Stimulated activated CD8-positive, alpha-beta memory T cell treated with anti-CD3 and anti-CD28 coated beads, Interleukin-7, amount 100 ng/mL, for 1 hour (primary cell): Measurements from ENCODE around the gene CHP2.
A peak's percentile ranks its signal among the peaks of the same experiment; 100 is the strongest.
"Not testable (repeated sequence)": the region's sequence is repeated elsewhere in the genome, so short reads cannot be mapped to it uniquely, and the experiment has no call there.

ENCODE experiments used
- DNase-seq, 2 donors: peaks; one replicate each; pipeline ENCODE4 v3.0.0-alpha.2; 2020; ENCODE audit warnings: low read depth in 2 of 2

Gene CHP2

GRCh38 chr16:23745263-23745662 is 9.6 kb upstream of the CHP2 start:
- no peak for DNase-seq

GRCh38 chr16:23748630-23749029 is 6.2 kb upstream of the CHP2 start:
- DNase-seq, result no peak

GRCh38 chr16:23751053-23751452 is 3.8 kb upstream of the CHP2 start:
- not testable (repeated sequence) for DNase-seq

DNA sequence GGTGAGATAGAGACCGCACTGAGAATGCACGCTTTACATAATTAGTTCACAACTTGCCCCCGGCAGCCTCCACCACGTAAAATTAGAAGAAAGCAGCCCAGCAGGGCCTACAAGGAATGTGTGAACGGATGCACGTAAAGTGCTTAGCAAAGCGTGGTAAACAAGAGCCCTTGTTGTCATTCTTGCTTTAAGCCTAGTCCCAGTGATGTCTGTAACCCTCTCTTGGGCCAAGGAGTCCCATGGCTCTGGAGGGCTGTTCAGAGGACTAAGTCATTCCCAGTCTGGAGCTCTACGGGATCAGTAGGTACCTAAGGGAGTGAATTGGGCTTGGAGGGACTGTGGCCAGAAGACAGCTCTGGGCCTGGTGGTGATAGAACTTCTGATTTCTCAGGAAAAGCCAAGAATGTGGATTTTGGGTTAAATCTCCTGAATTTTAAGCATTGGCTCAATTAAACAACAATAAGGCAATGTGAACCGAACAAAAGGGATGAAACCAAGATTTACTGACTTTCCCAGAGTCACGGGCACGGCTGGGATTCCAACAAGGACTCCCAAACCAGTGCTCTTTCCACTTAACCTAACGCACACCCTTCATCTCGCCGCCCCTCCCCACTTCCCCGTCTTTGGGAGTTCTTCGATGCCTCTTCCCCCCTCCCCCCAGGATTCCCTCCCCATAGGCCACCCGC is 775 bp upstream of the CHP2 start:
- no peak for DNase-seq

DNA sequence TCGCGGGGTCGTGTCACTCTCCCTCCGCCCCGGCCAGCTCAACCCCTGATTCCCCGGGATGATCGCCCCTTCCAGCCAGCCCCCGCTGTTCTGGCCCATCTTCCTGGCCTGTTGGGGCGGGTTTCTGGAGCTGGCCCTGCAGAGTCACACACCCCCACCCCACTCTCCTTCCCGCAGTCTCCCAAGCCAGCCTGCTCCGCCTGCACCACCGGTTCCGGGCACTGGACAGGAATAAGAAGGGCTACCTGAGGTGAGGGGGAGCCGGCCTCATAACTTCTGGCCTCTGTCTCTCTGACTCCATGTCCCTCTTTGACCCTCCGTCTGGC is 621 bp downstream of the CHP2 start:
- DNase-seq, result no peak

GRCh38 chr16:23757116-23757515 is 2.3 kb downstream of the CHP2 start:
- no peak for DNase-seq

DNA sequence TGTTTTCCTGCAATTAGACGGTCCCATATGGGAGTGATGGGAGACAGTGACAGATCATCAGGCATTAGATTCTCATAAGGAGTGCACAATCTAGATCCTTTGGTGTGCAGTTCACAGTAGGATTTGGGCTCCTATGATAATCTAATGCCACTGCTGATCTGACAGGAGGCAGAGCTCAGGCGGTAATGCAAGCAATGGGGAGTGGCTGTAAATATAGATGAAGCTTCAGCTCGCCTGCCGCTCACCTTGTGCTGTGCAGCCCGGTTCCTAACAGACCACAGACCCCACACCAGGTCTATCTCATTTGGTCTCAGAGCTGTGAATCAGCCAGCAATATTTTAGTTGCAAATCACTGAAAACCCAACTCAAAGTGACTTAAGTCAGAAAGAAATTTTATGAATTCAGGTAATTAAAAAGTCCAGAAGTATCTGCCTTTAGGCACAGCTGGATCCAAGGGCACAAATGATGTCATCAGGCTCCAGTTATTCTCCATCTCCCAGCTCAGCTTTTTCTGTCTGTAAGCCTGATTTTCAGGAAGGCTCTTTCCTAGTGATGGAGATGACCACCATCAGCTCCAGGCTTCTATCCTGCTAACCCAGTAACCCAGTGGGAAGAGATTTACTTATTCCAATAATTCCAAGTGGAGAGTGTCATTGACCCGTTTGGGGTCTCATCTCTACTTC is 3.3 kb downstream of the CHP2 start:
- no peak for DNase-seq

- no peak for DNase-seq
Observed at GRCh38 chr16:23765933-23766332, 11.1 kb downstream of the CHP2 start.

DNA sequence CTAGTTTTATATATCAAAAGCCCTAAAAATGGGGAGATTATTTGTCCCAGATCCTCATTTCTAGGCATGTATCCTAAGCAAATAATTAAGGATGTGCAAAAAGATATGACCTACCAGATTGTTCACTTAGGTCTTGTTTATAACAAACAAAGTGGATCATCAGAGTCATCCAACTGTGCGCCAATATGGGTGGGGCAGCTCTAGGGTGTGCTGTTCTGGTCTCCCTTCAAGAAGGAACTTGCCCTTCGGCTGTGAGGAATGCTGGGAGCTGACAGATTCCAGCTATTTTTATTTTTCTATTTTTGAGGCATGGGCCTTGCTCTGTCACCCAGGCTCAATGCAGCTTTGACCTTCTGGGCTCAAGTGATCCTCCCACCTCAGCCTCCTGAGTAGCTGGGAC is 13.8 kb downstream of the CHP2 start:
- DNase-seq, result no peak

DNA sequence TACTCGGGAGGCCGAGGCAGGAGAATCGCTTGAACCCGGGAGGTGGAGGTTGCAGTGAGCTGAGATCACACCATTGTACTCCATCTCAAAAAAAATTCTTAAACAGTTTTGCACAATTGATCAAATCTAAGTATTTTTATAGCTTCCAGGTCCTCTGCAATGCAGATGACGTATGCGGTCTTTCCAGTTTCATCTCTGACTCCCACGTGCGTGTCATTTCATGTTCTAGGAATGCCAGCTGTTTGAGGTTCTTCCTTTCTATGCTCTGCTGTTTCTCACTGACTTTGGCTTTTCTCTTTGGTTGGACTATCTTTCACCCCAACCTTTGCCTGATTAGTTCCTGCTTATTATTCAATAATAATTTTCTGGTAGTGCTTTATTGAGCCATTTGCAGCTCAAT is 16.2 kb downstream of the CHP2 start:
- DNase-seq, result no peak

DNA sequence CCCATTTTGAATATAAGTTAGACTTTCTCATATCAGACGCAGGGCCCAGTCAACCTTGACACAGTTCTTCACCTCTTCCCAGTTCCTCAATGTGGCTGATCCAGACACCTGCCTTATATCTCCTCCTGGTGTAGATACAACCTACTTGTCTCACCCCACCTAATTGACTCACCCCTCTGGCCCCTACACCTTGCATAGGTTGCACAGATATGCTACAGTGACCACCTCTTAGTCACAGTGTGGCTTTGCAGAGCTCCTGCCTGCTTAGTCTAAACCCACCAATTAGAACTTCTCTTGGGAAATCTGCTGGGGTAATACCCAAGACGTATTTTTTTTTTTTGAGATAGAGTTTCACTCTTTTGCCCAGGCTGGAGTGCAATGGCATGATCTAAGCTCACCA is 16.8 kb downstream of the CHP2 start:
- DNase-seq, result no peak

GRCh38 chr16:23773339-23773738 is 18.5 kb downstream of the CHP2 start:
- DNase-seq, result no peak

DNA sequence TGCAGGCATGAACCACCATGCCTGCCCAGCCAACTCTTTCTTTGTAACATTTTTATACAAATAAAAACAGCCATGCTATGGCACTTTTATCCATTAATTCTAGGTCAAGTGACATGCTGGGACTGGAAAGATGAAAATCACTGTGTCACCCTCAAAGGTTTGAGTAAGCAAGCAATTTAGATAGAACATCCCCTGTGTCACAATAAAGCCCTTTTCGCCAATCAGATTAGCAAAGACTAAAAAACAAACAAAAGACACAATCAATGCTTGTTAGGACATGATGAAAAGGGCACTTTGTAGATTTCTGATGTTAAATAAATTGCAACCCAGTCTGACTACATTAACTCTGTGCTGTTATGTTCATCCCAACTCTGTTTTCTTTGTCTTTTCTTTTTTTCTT is 26.4 kb downstream of the CHP2 start:
- DNase-seq, result no peak

- DNase-seq, result no peak
Observed at GRCh38 chr16:23784811-23785447, 30.1 kb downstream of the CHP2 start.

- DNase-seq, result no peak
Observed at GRCh38 chr16:23785842-23786241, 31.0 kb downstream of the CHP2 start.

DNA sequence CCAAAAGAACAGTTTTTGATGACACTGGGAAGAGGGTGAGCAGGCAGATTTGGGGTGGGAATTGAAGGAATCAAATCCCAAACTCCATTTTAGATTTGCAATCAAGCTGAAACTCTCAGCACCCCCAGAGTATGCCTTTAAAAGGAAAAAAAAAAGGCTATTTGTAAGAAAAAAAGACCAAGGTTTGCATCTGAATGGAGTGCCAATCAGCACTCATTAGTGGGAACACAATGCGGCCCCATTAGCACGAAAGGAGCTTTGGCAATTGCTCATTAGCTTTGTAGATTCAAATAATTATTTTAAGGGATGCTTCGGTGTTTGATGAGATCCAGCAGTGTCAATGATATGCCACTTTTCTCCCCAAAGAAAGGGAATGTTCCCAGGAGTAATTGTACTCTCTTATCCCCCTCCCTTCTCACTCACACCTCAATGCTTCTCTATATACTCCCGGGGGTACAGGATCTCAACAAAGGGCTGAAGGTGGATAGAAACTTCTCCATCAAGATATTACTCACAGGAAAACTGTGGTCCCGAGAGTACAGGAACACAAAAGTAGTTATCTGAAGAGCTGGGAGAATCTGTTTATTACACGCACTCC is 32.2 kb downstream of the CHP2 start:
- DNase-seq, result no peak

GRCh38 chr16:23788685-23789084 is 33.9 kb downstream of the CHP2 start:
- no peak for DNase-seq

- DNase-seq, result no peak
Observed at GRCh38 chr16:23795378-23795777, 40.6 kb downstream of the CHP2 start.

- DNase-seq, result no peak
Observed at GRCh38 chr16:23796941-23797340, 42.1 kb downstream of the CHP2 start.

- peak; percentile 57 to 73 for DNase-seq
Observed at GRCh38 chr16:23801378-23801777, 46.6 kb downstream of the CHP2 start.

DNA sequence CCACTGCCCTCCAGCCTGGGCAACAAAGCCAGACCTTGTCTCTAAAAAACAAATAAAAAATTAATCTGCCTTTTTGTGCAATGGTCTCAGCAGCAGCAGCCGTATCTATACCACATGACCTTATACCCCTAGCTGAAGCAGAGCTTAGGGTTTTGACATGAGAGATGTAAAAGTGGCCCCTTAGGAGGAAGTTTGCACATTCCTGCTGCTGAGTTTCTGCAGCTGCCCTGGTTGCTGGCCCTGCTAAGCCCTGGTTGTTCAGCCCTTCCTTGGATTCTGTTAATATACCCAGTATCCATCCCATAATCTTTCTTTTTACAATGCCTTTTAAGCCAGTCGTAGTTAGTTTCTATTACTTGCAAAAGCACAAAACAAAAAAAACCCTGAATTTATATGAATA is 48.0 kb downstream of the CHP2 start:
- DNase-seq, result no peak

GRCh38 chr16:23803591-23804123 is 48.8 kb downstream of the CHP2 start:
- peak; percentile 35 to 53 for DNase-seq

DNA sequence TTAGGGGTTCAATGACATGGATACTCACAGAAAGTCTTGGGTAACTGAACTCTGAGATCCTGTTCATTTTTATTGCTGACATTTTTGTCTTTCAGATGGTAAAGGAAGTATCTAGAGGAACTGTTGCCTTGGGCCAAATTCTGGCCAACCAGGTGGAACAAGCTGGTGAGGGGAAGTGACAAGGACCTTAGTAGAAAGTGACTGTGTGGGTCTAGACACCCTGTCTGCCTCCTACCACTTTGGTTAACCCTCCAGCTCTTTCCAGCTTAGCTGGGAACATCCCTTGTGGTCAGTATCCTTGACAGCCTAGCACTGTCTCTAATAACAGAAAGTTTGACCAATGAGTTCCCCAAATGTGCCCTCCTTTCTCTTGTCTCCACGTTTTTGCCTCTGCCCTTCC is 52.2 kb downstream of the CHP2 start:
- DNase-seq, result no peak
